ENCODE results near the gene AXDND1.

GRCh38 chr1:179322557-179322956 lies 43.2 kb upstream of the AXDND1 start:
- TF ChIP-seq POLR2A (IDR thresholded peaks at IDR 0.05): no peak
- no peak for TF ChIP-seq CTCF (IDR thresholded peaks at IDR 0.05 in 4 of 5, conservative IDR thresholded peaks at IDR 0.05 in 1 of 5)

Measured in gastrocnemius medialis (tissue), 4 donors.